Thoracic aorta (tissue), 2 donors: ENCODE measurements around the gene SPRYD7. TPM values are rescaled to one million over a fixed set of nuclear protein-coding genes. Genes with fewer than 3 reads are reported as not detected.
A peak's percentile ranks its signal among the peaks of the same experiment; 100 is the strongest.

Experiments
- ATAC-seq: fragments of 150-250 bp; one replicate; pipeline ENCODE4 v1.8.0; 2017; ENCODE audit warnings: low read depth; ENCODE audit not compliant: insufficient number of reproducible peaks, low FRiP score
- DNase-seq: peaks from one replicate; pipeline ENCODE4 v3.0.0-alpha.2; 2020; ENCODE audit warnings: low spot score
- H3K27ac ChIP-seq, 2 donors: fragments of 200-600 bp; sonication (generic); 1 replicate in 1 of 2; 2 replicates in 1 of 2; pipeline ENCODE4 v1.5.1; 2016; ENCODE audit warnings: mild to moderate bottlenecking in 2 of 2, moderate library complexity in 2 of 2
- H3K27me3 ChIP-seq: fragments of 200-600 bp; sonication (generic); replicated peaks from 2 replicates; pipeline ENCODE4 v1.6.0; 2016; ENCODE audit warnings: mild to moderate bottlenecking; ENCODE audit not compliant: insufficient read depth
- H3K36me3 ChIP-seq: fragments of 200-600 bp; sonication (generic); one replicate; pipeline ENCODE4 v1.5.1; 2016
- H3K4me1 ChIP-seq, 2 donors: fragments of 200-600 bp; sonication (generic); 1 replicate in 1 of 2; 2 replicates in 1 of 2; pipeline versions ENCODE4 v1.5.1 to v1.6.0; 2016; ENCODE audit warnings: low read depth in 2 of 2, mild to moderate bottlenecking in 1 of 2; ENCODE audit not compliant: control insufficient read depth in 1 of 2
- H3K4me3 ChIP-seq: fragments of 200-600 bp; sonication (generic); 2 replicates; pipeline ENCODE4 v1.5.1; 2016; ENCODE audit warnings: mild to moderate bottlenecking
- H3K9me3 ChIP-seq: fragments of 200-600 bp; sonication (generic); 2 replicates; pipeline ENCODE4 v1.5.1; 2016
- total RNA-seq, 2 donors: library from RNA; depleted of rRNA; stranded (reverse); fragments of >200 nt; gene quantifications; one replicate each; pipeline versions ENCODE4 v1.1.0 to v1.2.3, GENCODE V29; 2016
- TF ChIP-seq, protein P1 (sequence below): fragments of 200-600 bp; sonication (generic); IDR thresholded peaks from one replicate; pipeline ENCODE4 v1.5.1; 2019; ENCODE audit warnings: antibody characterized with exemption

The SPRYD7 gene, protein sequence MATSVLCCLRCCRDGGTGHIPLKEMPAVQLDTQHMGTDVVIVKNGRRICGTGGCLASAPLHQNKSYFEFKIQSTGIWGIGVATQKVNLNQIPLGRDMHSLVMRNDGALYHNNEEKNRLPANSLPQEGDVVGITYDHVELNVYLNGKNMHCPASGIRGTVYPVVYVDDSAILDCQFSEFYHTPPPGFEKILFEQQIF
- total RNA-seq: 1 to 10 TPM; 4.0 to 4.1 TPM

DNA sequence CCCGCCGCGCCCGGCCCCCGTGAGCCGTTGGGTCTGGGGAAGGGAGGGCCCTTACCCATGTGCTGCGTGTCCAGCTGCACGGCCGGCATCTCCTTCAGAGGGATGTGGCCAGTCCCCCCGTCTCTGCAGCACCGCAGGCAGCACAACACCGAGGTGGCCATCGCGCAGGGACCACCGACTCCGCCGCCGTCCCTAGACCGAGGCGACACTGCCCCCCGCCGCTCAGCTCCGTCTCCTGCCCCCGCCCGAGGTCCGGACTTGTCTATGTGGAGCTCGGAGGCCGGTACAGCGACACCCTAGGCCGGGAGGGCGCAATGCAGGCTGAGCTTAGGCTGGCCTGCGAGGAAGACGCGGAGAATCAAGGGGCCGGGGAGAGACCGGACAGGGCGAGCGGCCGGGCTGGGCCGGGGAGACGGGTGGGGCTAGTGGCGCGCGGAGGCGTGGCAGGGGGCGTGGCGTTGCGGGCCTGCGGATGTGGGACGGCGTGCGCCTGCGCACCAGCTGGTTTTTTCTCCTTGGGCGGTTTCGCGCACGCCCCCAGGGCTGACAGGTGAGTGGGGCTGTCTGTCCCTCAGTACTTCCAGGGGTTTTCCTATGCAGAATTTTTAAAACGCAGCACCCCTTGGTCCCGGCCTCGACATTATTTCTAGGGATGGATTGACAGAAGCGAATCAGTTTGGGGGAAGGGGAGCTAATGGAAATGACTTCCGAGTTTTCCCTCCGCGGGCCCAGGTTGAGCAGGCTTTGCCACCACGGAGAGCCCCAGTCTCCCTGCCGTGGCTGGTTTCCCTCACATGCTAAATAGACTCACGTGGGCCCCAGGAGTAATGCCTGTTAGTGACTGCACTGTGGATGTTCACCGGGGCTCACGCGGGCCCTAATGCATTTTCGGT, at the start of gene SPRYD7:
Gene SPRYD7 (minus strand): TSS at position 266 of the 893 bp plus-strand sequence. CDS start 105 bp downstream, at position 161.
- no peaks in the 10 kb centered on the region for H3K27me3 ChIP-seq
- peak within 1 kb of the TSS; percentile 88 for H3K4me3 ChIP-seq
- DNase-seq (peak; percentile 88), ATAC-seq (peak; percentile 97)
- no peaks in the 10 kb centered on the region for H3K9me3 ChIP-seq
- TF ChIP-seq, protein P1, sequence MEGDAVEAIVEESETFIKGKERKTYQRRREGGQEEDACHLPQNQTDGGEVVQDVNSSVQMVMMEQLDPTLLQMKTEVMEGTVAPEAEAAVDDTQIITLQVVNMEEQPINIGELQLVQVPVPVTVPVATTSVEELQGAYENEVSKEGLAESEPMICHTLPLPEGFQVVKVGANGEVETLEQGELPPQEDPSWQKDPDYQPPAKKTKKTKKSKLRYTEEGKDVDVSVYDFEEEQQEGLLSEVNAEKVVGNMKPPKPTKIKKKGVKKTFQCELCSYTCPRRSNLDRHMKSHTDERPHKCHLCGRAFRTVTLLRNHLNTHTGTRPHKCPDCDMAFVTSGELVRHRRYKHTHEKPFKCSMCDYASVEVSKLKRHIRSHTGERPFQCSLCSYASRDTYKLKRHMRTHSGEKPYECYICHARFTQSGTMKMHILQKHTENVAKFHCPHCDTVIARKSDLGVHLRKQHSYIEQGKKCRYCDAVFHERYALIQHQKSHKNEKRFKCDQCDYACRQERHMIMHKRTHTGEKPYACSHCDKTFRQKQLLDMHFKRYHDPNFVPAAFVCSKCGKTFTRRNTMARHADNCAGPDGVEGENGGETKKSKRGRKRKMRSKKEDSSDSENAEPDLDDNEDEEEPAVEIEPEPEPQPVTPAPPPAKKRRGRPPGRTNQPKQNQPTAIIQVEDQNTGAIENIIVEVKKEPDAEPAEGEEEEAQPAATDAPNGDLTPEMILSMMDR: peak; percentile 93
- H3K36me3 ChIP-seq: no peaks in the 10 kb centered on the region
- H3K27ac ChIP-seq: peak within 1 kb of the TSS; percentile 76 to 78
- peaks cover 13 to 57% of the 10 kb centered on the region in 2 donors for H3K4me1 ChIP-seq

DNA sequence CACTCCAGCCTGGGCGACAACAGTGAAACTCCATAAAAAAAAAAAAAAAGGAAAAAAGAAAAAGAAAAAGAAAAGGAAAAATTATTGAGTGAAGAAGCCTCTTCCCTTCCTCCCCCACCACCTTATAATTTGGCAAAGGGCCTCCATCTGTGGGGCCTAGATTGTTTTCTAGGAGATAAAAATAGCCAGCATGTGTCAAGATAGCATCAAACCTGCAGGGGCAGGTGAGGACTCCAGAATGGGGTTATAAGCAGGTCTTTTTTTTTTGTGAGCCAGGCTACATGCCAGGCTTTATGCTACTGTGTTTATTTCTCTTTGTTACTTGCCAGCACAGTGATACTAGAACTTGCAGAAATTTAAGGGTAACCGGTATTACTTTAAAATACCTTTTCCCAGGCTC, 49.0 kb upstream of the SPRYD7 start:
- Histone ChIP-seq H3K27me3 (no peaks in the 10 kb centered on the region), H3K9me3 (no peaks in the 10 kb centered on the region), H3K36me3 (no peaks in the 10 kb centered on the region), H3K4me3 (no peak overlapping the region), H3K4me1 (no peaks in the 10 kb centered on the region), H3K27ac (no peak overlapping the region)
- no peak for DNase-seq
- TF ChIP-seq, protein P1: no peak
- no peak for ATAC-seq

DNA sequence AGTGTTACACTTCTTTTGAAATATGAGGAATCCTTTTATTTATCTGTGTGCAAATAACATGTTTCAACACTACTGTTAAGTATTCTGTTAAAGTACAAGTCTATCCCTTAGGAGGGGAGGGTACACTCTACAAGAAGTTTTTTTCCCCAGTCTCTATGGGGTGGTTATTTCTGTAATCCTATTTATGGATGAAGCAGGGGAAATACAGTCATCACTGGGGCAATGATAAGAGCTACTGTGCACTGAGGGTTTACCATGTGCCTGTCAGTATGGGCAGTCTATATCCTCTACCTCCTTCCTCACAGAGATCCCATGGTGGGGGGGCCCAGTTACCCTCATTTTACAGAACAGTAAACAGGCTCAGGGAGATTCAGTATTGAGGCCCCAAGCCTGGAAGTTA, 44.1 kb upstream of the SPRYD7 start:
- Histone ChIP-seq H3K36me3 (no peaks in the 10 kb centered on the region), H3K27ac (no peak overlapping the region), H3K4me1 (no peaks in the 10 kb centered on the region), H3K27me3 (no peaks in the 10 kb centered on the region), H3K4me3 (no peak overlapping the region), H3K9me3 (no peaks in the 10 kb centered on the region)
- ATAC-seq (no peak), DNase-seq (no peak)
- TF ChIP-seq, protein P1: no peak

DNA sequence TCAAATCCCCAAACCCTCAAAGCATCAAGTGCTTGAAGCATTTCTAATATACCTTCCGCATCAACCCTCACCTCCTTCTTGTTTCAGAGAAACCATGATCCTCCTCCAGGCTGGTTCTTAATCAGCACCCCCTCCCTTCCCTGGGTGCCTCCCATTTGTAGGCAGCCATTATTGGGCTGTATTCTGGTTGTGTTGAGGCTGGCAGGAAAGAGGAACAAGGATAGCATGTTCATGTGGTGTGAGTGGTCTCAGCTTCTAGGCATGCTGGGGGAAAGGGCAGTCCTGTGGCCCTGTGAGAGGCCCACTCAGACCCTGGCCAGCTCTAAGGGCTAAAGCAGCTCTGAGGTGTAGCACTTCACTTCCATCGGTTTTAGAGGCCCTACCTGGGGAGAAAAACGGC, 41.9 kb upstream of the SPRYD7 start:
- Histone ChIP-seq H3K27me3 (no peaks in the 10 kb centered on the region), H3K36me3 (no peaks in the 10 kb centered on the region), H3K9me3 (no peaks in the 10 kb centered on the region), H3K27ac (no peak overlapping the region), H3K4me1 (no peaks in the 10 kb centered on the region), H3K4me3 (no peak overlapping the region)
- ATAC-seq (no peak), DNase-seq (no peak)
- TF ChIP-seq, protein P1: no peak
